Upper lobe of right lung (tissue), 1 donor: ENCODE results near the gene GALNT12. TPM values are rescaled to one million over a fixed set of nuclear protein-coding genes. Genes with fewer than 3 reads are reported as not detected.

Source experiments
- ATAC-seq: fragments of 200-7000 bp; cut with Tn5 transposase; one replicate; pipeline ENCODE4 v1.9.1; 2020; ENCODE audit warnings: mild to moderate bottlenecking, moderate library complexity
- DNase-seq: peaks from one replicate; pipeline ENCODE4 v3.0.0-alpha.2; 2020
- H3K27ac ChIP-seq: fragments of 200-600 bp; one replicate; pipeline ENCODE4 v1.8.0; 2022
- H3K27me3 ChIP-seq: fragments of 200-600 bp; one replicate; pipeline ENCODE4 v1.8.0; 2022; ENCODE audit warnings: mild to moderate bottlenecking
- H3K36me3 ChIP-seq: fragments of 200-600 bp; one replicate; pipeline ENCODE4 v1.8.0; 2022
- H3K4me1 ChIP-seq: fragments of 200-600 bp; one replicate; pipeline ENCODE4 v1.8.0; 2022
- H3K4me3 ChIP-seq: fragments of 200-600 bp; one replicate; pipeline ENCODE4 v1.8.0; 2022; ENCODE audit warnings: mild to moderate bottlenecking
- H3K9me3 ChIP-seq: fragments of 200-600 bp; one replicate; pipeline ENCODE4 v1.8.0; 2022
- CTCF ChIP-seq: fragments of 200-600 bp; IDR thresholded peaks from one replicate; pipeline ENCODE4 v1.8.0; 2022; ENCODE audit warnings: antibody characterized with exemption
- intact Hi-C: fragments of 100-400 bp; cut with DNase I; formaldehyde crosslinking; loops from one replicate; pipeline ENCODE4 v1.11.0; 2022
- total RNA-seq: library from RNA; stranded (reverse); fragmentation: NEBNext Ultra II Directional; extraction: Animal tissue kit (Norgen Biotek cat#: 25700); gene quantifications from one replicate; pipeline ENCODE4 v1.2.1, GENCODE V29; 2021
- donor health status: DM: no; HTN: yes; CAD: no; lungs with severe emphysema.

GALNT12 gene
- total RNA-seq, 1 donor from 2014 or later = 28.3 TPM

GRCh38 chr9:98846879-98847278, 39.4 kb downstream of the GALNT12 start:
- Histone ChIP-seq H3K36me3 (no peaks in the 10 kb centered on the region), H3K27me3 (no peaks in the 10 kb centered on the region), H3K27ac (no peak overlapping the region), H3K4me1 (no peaks in the 10 kb centered on the region), H3K4me3 (no peak overlapping the region), H3K9me3 (no peaks in the 10 kb centered on the region)
- intact Hi-C loops = no loop called here
- no peak for TF ChIP-seq CTCF
- ATAC-seq (no peak), DNase-seq (no peak)

GRCh38 chr9:98848450-98849149, 41.1 kb downstream of the GALNT12 start:
- no peak overlapping the region for H3K27ac ChIP-seq
- intact Hi-C loops = no loop called here
- no peaks in the 10 kb centered on the region for H3K36me3 ChIP-seq
- H3K9me3 ChIP-seq = no peaks in the 10 kb centered on the region
- H3K27me3 ChIP-seq = no peaks in the 10 kb centered on the region
- peak overlapping the region; percentile 3 for H3K4me3 ChIP-seq
- DNase-seq (peak; percentile 94), ATAC-seq (peak; percentile 99)
- H3K4me1 ChIP-seq = no peaks in the 10 kb centered on the region
- TF ChIP-seq CTCF = peak; percentile 93

- H3K4me3 ChIP-seq = no peak overlapping the region
- intact Hi-C loops = no loop called here
Measured at GRCh38 chr9:98849563-98849962, 42.1 kb downstream of the GALNT12 start.

GRCh38 chr9:98850851-98851729, 43.6 kb downstream of the GALNT12 start:
- no peak for ATAC-seq
- no peak overlapping the region for H3K27ac ChIP-seq
- H3K9me3 ChIP-seq = no peaks in the 10 kb centered on the region
- no peaks in the 10 kb centered on the region for H3K36me3 ChIP-seq
- H3K27me3 ChIP-seq = no peaks in the 10 kb centered on the region
- no peaks in the 10 kb centered on the region for H3K4me1 ChIP-seq
- TF ChIP-seq CTCF = no peak
- DNase-seq = no peak
- no peak overlapping the region for H3K4me3 ChIP-seq
- intact Hi-C loops = no loop called here

More at GRCh38 chr9:98849563-98849962, 42.1 kb downstream of the GALNT12 start:
- H3K36me3 ChIP-seq = no peaks in the 10 kb centered on the region
- DNase-seq (no peak), ATAC-seq (no peak)
- H3K27me3 ChIP-seq = no peaks in the 10 kb centered on the region
- no peaks in the 10 kb centered on the region for H3K4me1 ChIP-seq
- no peaks in the 10 kb centered on the region for H3K9me3 ChIP-seq
- H3K27ac ChIP-seq = no peak overlapping the region
- no peak for TF ChIP-seq CTCF

- Histone ChIP-seq H3K4me3 (no peak overlapping the region), H3K9me3 (no peaks in the 10 kb centered on the region), H3K27ac (no peak overlapping the region), H3K36me3 (no peaks in the 10 kb centered on the region), H3K4me1 (no peaks in the 10 kb centered on the region), H3K27me3 (no peaks in the 10 kb centered on the region)
- intact Hi-C loops = no loop called here
- DNase-seq = no peak
- ATAC-seq = no peak
- TF ChIP-seq CTCF = no peak
Measured at GRCh38 chr9:98851730-98852459, 44.4 kb downstream of the GALNT12 start.
